Chondrocyte (in vitro differentiated cells): Measurements from ENCODE around the gene CCDC14. TPM values are rescaled to one million over a fixed set of nuclear protein-coding genes. Genes with fewer than 3 reads are reported as not detected.

ENCODE experiments used
- DNase-seq: peaks from one replicate; pipeline ENCODE4 v3.0.0; 2021; ENCODE audit warnings: mixed read lengths, low spot score
- H3K27ac Mint-ChIP-seq: one replicate; pipeline ENCODE4 v1.8.0; 2021; ENCODE audit warnings: mild to moderate bottlenecking, moderate library complexity, mixed read lengths; ENCODE audit not compliant: unreplicated experiment
- H3K27me3 Mint-ChIP-seq: 2 replicates; pipeline ENCODE4 v1.8.0; 2021; ENCODE audit warnings: low read depth, mixed read lengths
- H3K36me3 Mint-ChIP-seq: 2 replicates; pipeline ENCODE4 v1.8.0; 2021; ENCODE audit warnings: low read depth, mixed read lengths
- H3K4me1 Mint-ChIP-seq: 2 replicates; pipeline ENCODE4 v1.8.0; 2021; ENCODE audit warnings: low read depth, mild to moderate bottlenecking, mixed read lengths
- H3K4me3 Mint-ChIP-seq: one replicate; pipeline ENCODE4 v1.8.0; 2021; ENCODE audit warnings: mild to moderate bottlenecking, moderate library complexity, mixed read lengths; ENCODE audit not compliant: unreplicated experiment
- H3K9me3 Mint-ChIP-seq: 2 replicates; pipeline ENCODE4 v1.8.0; 2021; ENCODE audit warnings: low read depth, mixed read lengths
- CTCF ChIP-seq: fragments of 200-600 bp; sonication (generic); IDR thresholded peaks from 2 replicates; pipeline ENCODE4 v1.5.0; 2021; ENCODE audit warnings: antibody characterized with exemption, mild to moderate bottlenecking, moderate library complexity
- total RNA-seq: library from RNA; stranded (reverse); gene quantifications from 3 replicates; pipeline ENCODE4 v1.2.1, GENCODE V29; 2021

Gene CCDC14
- total RNA-seq, 1 donor from 2014 or later: 25.4 TPM

- Mint-ChIP-seq H3K4me1 (peaks cover 5% of the 10 kb centered on the region), H3K27me3 (no peaks in the 10 kb centered on the region), H3K27ac (no peak overlapping the region), H3K36me3 (peaks cover 19% of the 10 kb centered on the region), H3K4me3 (no peak overlapping the region), H3K9me3 (no peaks in the 10 kb centered on the region)
- no peak for TF ChIP-seq CTCF
- DNase-seq: no peak
These were observed 24.6 kb downstream of the CCDC14 start for GRCh38 chr3:123936400-123936799.

- Mint-ChIP-seq H3K36me3 (peaks cover 21% of the 10 kb centered on the region), H3K27me3 (no peaks in the 10 kb centered on the region), H3K4me1 (peaks cover 5% of the 10 kb centered on the region), H3K27ac (no peak overlapping the region), H3K9me3 (no peaks in the 10 kb centered on the region), H3K4me3 (no peak overlapping the region)
- no peak for TF ChIP-seq CTCF
- no peak for DNase-seq
These were observed 25.2 kb downstream of the CCDC14 start for GRCh38 chr3:123935830-123936229.

GRCh38 chr3:123934250-123934649, 26.8 kb downstream of the CCDC14 start:
- H3K36me3 Mint-ChIP-seq: peaks cover 22% of the 10 kb centered on the region
- H3K27me3 Mint-ChIP-seq: no peaks in the 10 kb centered on the region
- H3K4me3 Mint-ChIP-seq: no peak overlapping the region
- H3K4me1 Mint-ChIP-seq: peaks cover 5% of the 10 kb centered on the region
- no peak overlapping the region for H3K27ac Mint-ChIP-seq
- no peaks in the 10 kb centered on the region for H3K9me3 Mint-ChIP-seq
- TF ChIP-seq CTCF: no peak
- no peak for DNase-seq

- no peaks in the 10 kb centered on the region for H3K9me3 Mint-ChIP-seq
- no peak overlapping the region for H3K27ac Mint-ChIP-seq
- peaks cover 15% of the 10 kb centered on the region for H3K36me3 Mint-ChIP-seq
- no peaks in the 10 kb centered on the region for H3K27me3 Mint-ChIP-seq
- DNase-seq: no peak
- H3K4me3 Mint-ChIP-seq: no peak overlapping the region
- H3K4me1 Mint-ChIP-seq: no peaks in the 10 kb centered on the region
- TF ChIP-seq CTCF: no peak
These were observed 30.6 kb downstream of the CCDC14 start for GRCh38 chr3:123930445-123930844.

GRCh38 chr3:123929325-123929724, 31.7 kb downstream of the CCDC14 start:
- DNase-seq: no peak
- no peaks in the 10 kb centered on the region for H3K4me1 Mint-ChIP-seq
- TF ChIP-seq CTCF: no peak
- no peaks in the 10 kb centered on the region for H3K27me3 Mint-ChIP-seq
- H3K27ac Mint-ChIP-seq: no peak overlapping the region
- peaks cover 2% of the 10 kb centered on the region for H3K9me3 Mint-ChIP-seq
- peaks cover 20% of the 10 kb centered on the region for H3K36me3 Mint-ChIP-seq
- H3K4me3 Mint-ChIP-seq: no peak overlapping the region
